Peyer's patch (tissue), 4 donors: ENCODE results near the gene EPS15. TPM values are rescaled to one million over a fixed set of nuclear protein-coding genes. Genes with fewer than 3 reads are reported as not detected.
A peak's percentile ranks its signal among the peaks of the same experiment; 100 is the strongest.

Source experiments
- DNase-seq, 3 donors: peaks; one replicate each; pipeline ENCODE4 v3.0.0-alpha.2; 2017 to 2019
- H3K27ac ChIP-seq, 4 donors: fragments of 200-600 bp; sonication (generic); one replicate each; pipeline ENCODE4 v1.5.1; 2016 to 2019
- H3K27me3 ChIP-seq, 2 donors: fragments of 200-600 bp; sonication (generic); one replicate each; pipeline ENCODE4 v1.5.1; 2019
- H3K36me3 ChIP-seq, 3 donors: fragments of 200-600 bp; sonication (generic); one replicate each; pipeline ENCODE4 v1.5.1; 2016 to 2019
- H3K4me1 ChIP-seq, 4 donors: fragments of 200-600 bp; sonication (generic); one replicate each; pipeline ENCODE4 v1.5.1; 2016 to 2019
- H3K4me3 ChIP-seq, 4 donors: fragments of 200-600 bp; sonication (generic); 1 replicate in 3 of 4; 2 replicates in 1 of 4; pipeline ENCODE4 v1.5.1; 2016 to 2019; ENCODE audit warnings: mild to moderate bottlenecking in 1 of 4
- H3K9me3 ChIP-seq, 4 donors: fragments of 200-600 bp; sonication (generic); one replicate each; pipeline ENCODE4 v1.5.1; 2016 to 2019; ENCODE audit warnings: mild to moderate bottlenecking in 1 of 4
- CTCF ChIP-seq, 6 experiments: fragments of 450-650 bp in 4 of 6; fragments of 200-600 bp in 2 of 6; sonication (generic) in 1 of 6; IDR thresholded peaks; one replicate each; pipeline ENCODE4 v1.5.1; 2017 to 2019; ENCODE audit warnings: antibody characterized with exemption in 6 of 6, mild to moderate bottlenecking in 3 of 6, moderate library complexity in 1 of 6
- POLR2A ChIP-seq, 2 donors: fragments of 450-650 bp; IDR thresholded peaks; one replicate each; pipeline ENCODE4 v1.5.1; 2017; ENCODE audit warnings: antibody characterized with exemption in 2 of 2, mild to moderate bottlenecking in 2 of 2, moderate library complexity in 2 of 2
- total RNA-seq, 4 donors: library from RNA; depleted of rRNA; stranded (reverse); fragments of >200 nt; gene quantifications; one replicate each; pipeline ENCODE4 v1.1.0, GENCODE V29; 2016

EPS15 gene
- total RNA-seq, 4 donors from 2014 or later: 48.9 to 160 (median 65.6) TPM

- TF ChIP-seq CTCF (IDR thresholded peaks at IDR 0.05): no peak
- Histone ChIP-seq H3K27me3 (no peaks in the 10 kb centered on the region), H3K27ac (no peak overlapping the region), H3K9me3 (no peaks in the 10 kb centered on the region), H3K36me3 (no peaks in the 10 kb centered on the region), H3K4me1 (peaks cover 0 to 18% (median 0%) of the 10 kb centered on the region in 4 donors), H3K4me3 (no peak overlapping the region)
- DNase-seq: no peak
Measured at GRCh38 chr1:51498924-51499323, 20.1 kb downstream of the EPS15 start.

DNA sequence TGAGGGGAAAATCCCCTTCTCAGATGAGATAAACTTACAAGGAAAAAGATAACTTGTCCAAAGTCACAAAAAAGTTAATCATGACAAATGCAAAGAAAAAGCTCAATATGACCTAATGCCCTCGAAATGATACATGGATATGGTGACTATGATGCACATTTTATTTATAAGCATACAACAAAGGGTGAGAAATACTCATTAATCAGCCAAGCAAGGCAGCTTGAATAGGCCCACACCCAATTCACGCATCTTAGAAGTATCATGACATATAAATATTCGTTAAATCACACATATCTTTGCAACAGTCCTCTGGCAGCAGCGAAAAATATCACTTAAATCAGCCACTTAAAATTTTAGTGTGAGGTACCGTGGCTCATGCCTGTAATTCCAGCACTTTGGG is 21.7 kb downstream of the EPS15 start:
- Histone ChIP-seq H3K4me3 (no peak overlapping the region), H3K27me3 (no peaks in the 10 kb centered on the region), H3K27ac (no peak overlapping the region), H3K9me3 (no peaks in the 10 kb centered on the region), H3K36me3 (no peaks in the 10 kb centered on the region), H3K4me1 (peaks cover 0 to 28% (median 0%) of the 10 kb centered on the region in 4 donors)
- no peak for DNase-seq
- TF ChIP-seq POLR2A (IDR thresholded peaks at IDR 0.05) (no peak), CTCF (IDR thresholded peaks at IDR 0.05) (no peak)

GRCh38 chr1:51494138-51494830 is 24.8 kb downstream of the EPS15 start:
- H3K9me3 ChIP-seq: no peaks in the 10 kb centered on the region
- no peaks in the 10 kb centered on the region for H3K27me3 ChIP-seq
- TF ChIP-seq CTCF (IDR thresholded peaks at IDR 0.05) (no peak), POLR2A (IDR thresholded peaks at IDR 0.05) (no peak)
- no peak for DNase-seq
- H3K4me1 ChIP-seq: peaks cover 0 to 47% (median 7%) of the 10 kb centered on the region in 4 donors
- H3K4me3 ChIP-seq: no peak overlapping the region
- peak overlapping the region in 1 of 4 donors; percentile 57 for H3K27ac ChIP-seq
- no peaks in the 10 kb centered on the region for H3K36me3 ChIP-seq

- Histone ChIP-seq H3K27me3 (no peaks in the 10 kb centered on the region), H3K4me1 (peaks cover 0 to 63% (median 7%) of the 10 kb centered on the region in 4 donors), H3K4me3 (no peak overlapping the region), H3K27ac (peak overlapping the region in 3 of 4 donors; percentile 5 to 55 (median 40)), H3K9me3 (no peaks in the 10 kb centered on the region), H3K36me3 (no peaks in the 10 kb centered on the region)
- no peak for TF ChIP-seq CTCF (IDR thresholded peaks at IDR 0.05)
- TF ChIP-seq POLR2A (IDR thresholded peaks at IDR 0.05): no peak
- peak in 2 of 3 donors; percentile 51 to 58 for DNase-seq
Measured at GRCh38 chr1:51491166-51491981, 27.7 kb downstream of the EPS15 start.

GRCh38 chr1:51489472-51489871 is 29.6 kb downstream of the EPS15 start:
- no peak for TF ChIP-seq CTCF (IDR thresholded peaks at IDR 0.05)
- no peak for TF ChIP-seq POLR2A (IDR thresholded peaks at IDR 0.05)
- Histone ChIP-seq H3K4me3 (no peak overlapping the region), H3K36me3 (no peaks in the 10 kb centered on the region), H3K4me1 (peaks cover 0 to 50% (median 7%) of the 10 kb centered on the region in 4 donors), H3K27me3 (no peaks in the 10 kb centered on the region), H3K9me3 (no peaks in the 10 kb centered on the region), H3K27ac (no peak overlapping the region)
- DNase-seq: no peak
